ENCODE data around the gene ARHGAP29. TPM values are rescaled to one million over a fixed set of nuclear protein-coding genes. Genes with fewer than 3 reads are reported as not detected.
A peak's percentile ranks its signal among the peaks of the same experiment; 100 is the strongest.

Gene ARHGAP29
- total and polyA plus RNA-seq, 7 donors, result 1.2 to 48.2 (median 23.2) TPM

GRCh38 chr1:94280541-94280940, 43.2 kb upstream of the ARHGAP29 start:
- Histone ChIP-seq H3K36me3 (no peaks in the 10 kb centered on the region), H3K4me1 (peaks cover 0 to 21% (median 9%) of the 10 kb centered on the region in 4 donors), H3K9me3 (no peaks in the 10 kb centered on the region), H3K27ac (no peak overlapping the region), H3K27me3 (no peaks in the 10 kb centered on the region), H3K4me3 (no peak overlapping the region)
- DNase-seq, result no peak
- TF ChIP-seq CTCF (IDR thresholded peaks at IDR 0.05) (no peak), POLR2AphosphoS5 (IDR thresholded peaks at IDR 0.05) (no peak), EP300 (IDR thresholded peaks at IDR 0.05) (no peak), POLR2A (IDR thresholded peaks at IDR 0.05) (no peak)
- WGBS, 2 donors, result 40 to 67% methylated on average over 1 of the region's 1 CpG
- intact Hi-C loops (cut with DNase I), result no loop called here

DNA sequence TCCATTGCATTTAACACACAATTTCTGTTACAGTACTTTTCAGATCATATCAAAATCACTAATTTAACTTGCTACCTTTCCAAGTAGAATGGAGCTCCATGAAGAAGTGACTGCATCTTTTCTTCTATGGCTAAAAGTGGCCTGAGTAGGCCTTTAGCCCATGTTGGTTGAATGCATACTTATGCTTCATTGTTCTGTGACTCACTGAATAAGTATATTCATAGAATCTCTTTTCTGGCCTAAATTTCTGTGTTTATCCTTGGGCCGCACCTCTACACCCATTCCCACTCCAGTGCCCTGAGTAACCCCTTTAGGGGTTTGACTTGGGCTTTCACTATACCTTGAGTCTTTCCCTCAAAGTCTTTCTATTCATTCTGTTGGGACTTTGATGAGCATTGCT, 42.1 kb upstream of the ARHGAP29 start:
- 93 to 96% methylated on average over 1 of the region's 1 CpG for WGBS, 2 donors
- TF ChIP-seq POLR2A (IDR thresholded peaks at IDR 0.05), result no peak
- no peak for TF ChIP-seq EP300 (IDR thresholded peaks at IDR 0.05)
- no peak for TF ChIP-seq CTCF (IDR thresholded peaks at IDR 0.05)
- no peak for TF ChIP-seq POLR2AphosphoS5 (IDR thresholded peaks at IDR 0.05)
- Histone ChIP-seq H3K27ac (no peak overlapping the region), H3K4me3 (no peak overlapping the region), H3K36me3 (no peaks in the 10 kb centered on the region), H3K4me1 (peaks cover 0 to 31% (median 19%) of the 10 kb centered on the region in 4 donors), H3K9me3 (no peaks in the 10 kb centered on the region), H3K27me3 (no peaks in the 10 kb centered on the region)
- no peak for DNase-seq
- intact Hi-C loops (cut with DNase I), result no loop called here

DNA sequence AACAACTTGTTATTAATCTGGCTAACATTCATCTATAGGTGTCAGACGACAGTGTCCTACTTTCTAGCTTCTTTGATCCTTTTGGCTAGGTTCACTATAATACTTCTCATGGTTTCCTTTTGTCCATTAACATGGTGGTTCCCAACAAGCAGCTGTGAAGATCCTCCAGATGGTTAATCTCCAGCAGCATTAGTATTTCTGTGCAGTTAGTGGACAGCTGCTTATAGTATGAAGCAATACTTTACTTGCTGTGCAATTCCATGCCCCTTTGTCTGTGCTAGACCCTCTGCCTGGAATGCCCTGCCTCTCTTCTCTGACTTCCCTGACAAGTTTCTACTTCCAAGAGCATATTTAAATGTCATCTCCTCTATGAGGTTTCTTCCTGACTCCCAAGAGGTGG, 41.7 kb upstream of the ARHGAP29 start:
- H3K4me3 ChIP-seq, result no peak overlapping the region
- intact Hi-C loops (cut with DNase I), result no loop called here
- TF ChIP-seq POLR2A (IDR thresholded peaks at IDR 0.05), result no peak
- TF ChIP-seq EP300 (IDR thresholded peaks at IDR 0.05), result no peak
- TF ChIP-seq POLR2AphosphoS5 (IDR thresholded peaks at IDR 0.05), result no peak
- no peak for TF ChIP-seq CTCF (IDR thresholded peaks at IDR 0.05)

GRCh38 chr1:94276988-94277434, 39.6 kb upstream of the ARHGAP29 start:
- Histone ChIP-seq H3K4me1 (peaks cover 0 to 34% (median 19%) of the 10 kb centered on the region in 4 donors), H3K9me3 (no peaks in the 10 kb centered on the region), H3K36me3 (no peaks in the 10 kb centered on the region), H3K4me3 (no peak overlapping the region), H3K27me3 (no peaks in the 10 kb centered on the region), H3K27ac (peak overlapping the region; percentile 2 to 62 (median 50))
- TF ChIP-seq POLR2A (IDR thresholded peaks at IDR 0.05), result no peak
- no peak for TF ChIP-seq CTCF (IDR thresholded peaks at IDR 0.05)
- TF ChIP-seq POLR2AphosphoS5 (IDR thresholded peaks at IDR 0.05), result no peak
- no peak for TF ChIP-seq EP300 (IDR thresholded peaks at IDR 0.05)
- intact Hi-C loops (cut with DNase I), result no loop called here
- no peak for DNase-seq
- 71 to 82% methylated on average over 4 of the region's 4 CpGs for WGBS, 2 donors

More for the DNA sequence above, 41.7 kb upstream of the ARHGAP29 start:
- no peak for DNase-seq
- 79 to 90% methylated on average over 1 of the region's 1 CpG for WGBS, 2 donors
- Histone ChIP-seq H3K27ac (no peak overlapping the region), H3K27me3 (no peaks in the 10 kb centered on the region), H3K4me1 (peaks cover 0 to 34% (median 19%) of the 10 kb centered on the region in 4 donors), H3K36me3 (no peaks in the 10 kb centered on the region), H3K9me3 (no peaks in the 10 kb centered on the region)

DNA sequence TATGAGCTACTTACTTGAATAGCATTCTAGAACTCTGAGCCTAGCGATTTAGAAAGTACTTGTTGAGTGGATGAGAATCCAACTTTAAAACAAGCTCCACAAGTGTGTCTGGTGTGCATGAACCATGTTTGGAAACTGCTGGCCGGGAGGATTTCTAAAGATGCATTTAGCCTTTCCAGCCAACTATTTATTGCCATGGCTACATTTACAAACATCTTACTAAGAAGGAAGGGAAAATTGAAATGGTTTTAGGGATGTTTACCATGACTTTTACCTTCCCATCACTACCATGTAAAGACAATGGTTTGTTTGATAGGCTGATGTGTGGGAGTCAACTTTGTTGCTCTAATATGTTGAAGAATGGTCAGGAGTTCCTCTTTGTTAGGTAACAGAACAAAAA, 37.7 kb upstream of the ARHGAP29 start:
- Histone ChIP-seq H3K4me3 (no peak overlapping the region), H3K9me3 (no peaks in the 10 kb centered on the region), H3K4me1 (peaks cover 0 to 25% (median 10%) of the 10 kb centered on the region in 4 donors), H3K27me3 (no peaks in the 10 kb centered on the region), H3K27ac (peak overlapping the region in 2 of 4 donors; percentile 31 to 40), H3K36me3 (no peaks in the 10 kb centered on the region)
- no peak for DNase-seq
- intact Hi-C loops (cut with DNase I), result no loop called here
- 71 to 84% methylated on average over 2 of the region's 2 CpGs for WGBS, 2 donors
- TF ChIP-seq POLR2AphosphoS5 (IDR thresholded peaks at IDR 0.05) (no peak), CTCF (IDR thresholded peaks at IDR 0.05) (no peak), POLR2A (IDR thresholded peaks at IDR 0.05) (no peak), EP300 (IDR thresholded peaks at IDR 0.05) (no peak)

Measured in sigmoid colon (tissue), 7 donors.